ENCODE results near the gene CEP128.
A peak's percentile ranks its signal among the peaks of the same experiment; 100 is the strongest.

Gene CEP128

GRCh38 chr14:80901260-80901659 lies 40.3 kb downstream of the CEP128 start:
- no peak for DNase-seq (ENCODE audit: low spot score)

- DNase-seq (ENCODE audit: low spot score): no peak
Observed at GRCh38 chr14:80872645-80873044, 68.9 kb downstream of the CEP128 start.

- DNase-seq (ENCODE audit: low spot score): no peak
Observed at GRCh38 chr14:80868260-80868659, 73.3 kb downstream of the CEP128 start.

- DNase-seq (ENCODE audit: low spot score): no peak
Observed at GRCh38 chr14:80867798-80868197, 73.7 kb downstream of the CEP128 start.

- DNase-seq (ENCODE audit: low spot score): no peak
Observed at GRCh38 chr14:80867091-80867490, 74.4 kb downstream of the CEP128 start.

GRCh38 chr14:80865565-80865964 lies 76.0 kb downstream of the CEP128 start:
- no peak for DNase-seq (ENCODE audit: low spot score)

GRCh38 chr14:80862983-80863382 lies 78.6 kb downstream of the CEP128 start:
- peak; percentile 14 for DNase-seq (ENCODE audit: low spot score)

GRCh38 chr14:80862541-80862940 lies 79.0 kb downstream of the CEP128 start:
- no peak for DNase-seq (ENCODE audit: low spot score)

GRCh38 chr14:80850197-80850814 lies 91.2 kb downstream of the CEP128 start:
- DNase-seq (ENCODE audit: low spot score): peak; percentile 36

- DNase-seq (ENCODE audit: low spot score): no peak
Observed at GRCh38 chr14:80847070-80847469, 94.5 kb downstream of the CEP128 start.

- DNase-seq (ENCODE audit: low spot score): no peak
Observed at GRCh38 chr14:80845856-80846255, 95.7 kb downstream of the CEP128 start.

GRCh38 chr14:80844872-80845271 lies 96.7 kb downstream of the CEP128 start:
- DNase-seq (ENCODE audit: low spot score): no peak

GRCh38 chr14:80839743-80840142 lies 101.8 kb downstream of the CEP128 start:
- no peak for DNase-seq (ENCODE audit: low spot score)

- no peak for DNase-seq (ENCODE audit: low spot score)
Observed at GRCh38 chr14:80809663-80810062, 131.9 kb downstream of the CEP128 start.

- DNase-seq (ENCODE audit: low spot score): peak; percentile 9
Observed at GRCh38 chr14:80805136-80805535, 136.4 kb downstream of the CEP128 start.

GRCh38 chr14:80798878-80799277 lies 142.7 kb downstream of the CEP128 start:
- no peak for DNase-seq (ENCODE audit: low spot score)

- DNase-seq (ENCODE audit: low spot score): no peak
Observed at GRCh38 chr14:80798211-80798610, 143.3 kb downstream of the CEP128 start.

GRCh38 chr14:80792771-80793170 lies 148.8 kb downstream of the CEP128 start:
- DNase-seq (ENCODE audit: low spot score): no peak

GRCh38 chr14:80787876-80788275 lies 153.7 kb downstream of the CEP128 start:
- DNase-seq (ENCODE audit: low spot score): peak; percentile 11

- peak; percentile 13 for DNase-seq (ENCODE audit: low spot score)
Observed at GRCh38 chr14:80784820-80785219, 156.7 kb downstream of the CEP128 start.

- DNase-seq (ENCODE audit: low spot score): no peak
Observed at GRCh38 chr14:80781972-80782367, 159.6 kb downstream of the CEP128 start.

- no peak for DNase-seq (ENCODE audit: low spot score)
Observed at GRCh38 chr14:80780500-80780899, 161.0 kb downstream of the CEP128 start.

- no peak for DNase-seq (ENCODE audit: low spot score)
Observed at GRCh38 chr14:80776657-80777056, 164.9 kb downstream of the CEP128 start.

GRCh38 chr14:80776186-80776585 lies 165.4 kb downstream of the CEP128 start:
- no peak for DNase-seq (ENCODE audit: low spot score)

- DNase-seq (ENCODE audit: low spot score): no peak
Observed at GRCh38 chr14:80772504-80772903, 169.0 kb downstream of the CEP128 start.
